NOMO-1 (cell line): ENCODE results near the gene DHRS12.

Experiments used
- DNase-seq, 2 experiments: peaks; one replicate each; lab custom pipeline; 2025; ENCODE audit not compliant: unreplicated experiment in 2 of 2; lab: John Stamatoyannopoulos, UW

The DHRS12 gene

DNA sequence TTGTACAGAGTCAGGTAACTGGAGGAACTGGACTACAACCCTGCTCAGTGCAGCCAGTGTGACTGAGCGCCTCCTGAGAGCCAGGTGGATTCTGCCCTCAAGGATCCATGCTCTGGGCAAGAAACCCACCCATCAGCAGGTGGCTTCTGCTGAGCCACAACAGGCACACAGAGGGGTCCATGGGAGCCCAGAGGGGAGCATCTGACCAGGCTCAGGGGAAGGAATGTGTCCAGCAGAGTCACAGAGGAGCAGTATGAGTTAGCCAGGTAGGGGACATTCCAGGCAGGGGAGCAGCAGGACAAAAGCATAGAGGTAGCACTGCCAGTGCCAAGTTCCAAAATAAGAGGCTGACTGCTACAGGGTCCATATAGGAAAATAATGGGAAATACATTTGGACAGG, 19.9 kb downstream of the DHRS12 start:
- DNase-seq, result no peak

DNA sequence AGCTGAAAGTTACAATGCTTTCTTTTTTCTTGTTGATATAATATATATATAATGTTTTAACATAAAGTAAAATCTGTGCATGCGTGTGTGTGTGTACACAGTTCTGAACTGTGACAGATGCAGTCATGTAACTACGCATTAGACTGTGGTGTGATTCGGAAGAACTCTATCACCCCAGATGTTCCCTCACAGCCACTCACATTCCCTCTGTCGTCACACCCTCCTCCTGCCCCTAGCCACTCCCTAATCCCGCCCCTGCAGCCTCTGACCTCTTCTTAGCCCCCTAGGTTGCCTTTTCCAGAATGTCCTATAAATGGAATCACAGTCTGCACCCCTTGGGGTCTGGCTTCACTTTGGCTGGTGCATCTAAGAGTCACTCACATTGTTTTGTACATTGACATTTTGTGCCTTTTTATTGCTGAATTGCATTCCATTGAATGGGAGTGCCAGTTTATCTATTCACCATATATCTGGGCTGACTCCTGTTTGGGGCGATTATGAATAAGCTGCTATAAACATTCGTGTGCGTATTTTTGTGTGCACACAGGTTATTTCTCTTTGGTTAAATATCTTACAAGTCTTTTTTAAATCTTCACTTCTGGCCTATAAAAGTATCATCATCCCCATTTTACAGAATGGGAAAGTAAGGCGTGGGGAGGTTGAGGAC, 20.4 kb downstream of the DHRS12 start:
- DNase-seq, result no peak

DNA sequence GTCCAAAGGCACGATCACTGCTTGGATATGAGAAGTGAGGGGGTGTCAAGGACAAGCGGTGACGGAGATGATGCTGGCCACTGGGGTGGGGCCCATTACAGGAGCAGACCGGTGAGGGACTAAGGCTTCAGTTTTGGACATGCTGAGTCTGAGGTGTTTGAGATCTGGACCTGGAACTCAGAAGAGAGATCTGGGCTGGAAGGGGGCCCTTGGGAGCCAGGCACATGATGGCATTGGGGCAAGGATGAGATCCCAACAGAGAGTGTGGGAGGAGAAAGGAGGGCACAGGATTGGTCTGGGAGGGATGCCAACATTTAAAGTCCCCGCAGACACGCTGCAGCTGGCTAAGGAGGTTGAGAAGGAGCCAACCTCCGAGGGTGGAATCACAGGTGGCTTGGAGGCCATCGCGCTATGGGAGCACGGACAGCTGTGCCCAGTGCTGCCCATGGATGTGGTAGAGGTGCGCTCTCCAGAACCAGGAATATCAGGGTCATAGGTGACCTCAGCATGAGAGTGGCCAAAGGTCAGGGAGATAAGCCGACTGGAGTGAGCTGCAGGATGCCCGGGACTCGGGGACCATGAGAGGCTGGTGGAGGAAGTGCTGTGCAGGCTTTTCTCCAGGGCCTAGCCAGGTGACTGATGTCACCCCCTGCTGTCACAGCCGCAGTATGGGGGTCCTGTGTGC, 21.8 kb downstream of the DHRS12 start:
- no peak for DNase-seq

DNA sequence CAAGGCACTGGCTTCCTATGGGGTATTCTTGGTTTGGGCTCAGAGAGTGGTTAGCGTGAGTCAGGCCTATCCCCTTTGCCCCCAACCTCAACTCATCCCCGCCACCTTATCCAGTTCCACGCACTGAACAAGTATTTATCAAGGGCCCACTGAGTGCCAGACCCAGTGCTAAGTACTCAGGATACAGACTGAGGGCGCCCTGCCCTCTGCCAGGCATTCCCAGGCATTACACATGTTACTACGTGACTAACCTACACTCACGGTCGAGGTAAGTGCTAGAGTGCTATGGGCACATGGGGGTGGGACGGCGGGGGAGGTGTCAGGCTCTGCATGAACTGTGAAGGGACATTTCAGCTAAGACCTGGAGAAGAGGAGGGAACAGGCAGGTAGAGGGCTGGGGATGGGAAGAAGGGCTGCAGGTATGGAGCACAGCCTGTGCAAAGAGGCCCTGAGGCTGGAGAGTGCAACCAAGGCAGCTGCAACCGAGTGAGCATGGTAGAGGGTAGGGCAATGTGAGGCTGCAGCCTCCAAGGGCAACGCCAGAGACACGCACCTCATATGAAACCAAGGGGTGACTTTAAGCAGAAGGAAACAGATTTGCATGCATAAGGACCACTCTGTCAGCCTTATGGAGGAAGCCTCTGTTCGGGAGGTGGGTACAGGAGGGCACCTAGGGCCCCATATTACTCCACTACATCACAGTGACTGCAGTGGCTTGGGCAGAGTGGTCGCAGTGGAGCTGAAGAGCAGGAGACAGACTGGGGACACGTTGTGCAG, 22.5 kb downstream of the DHRS12 start:
- DNase-seq, result no peak

DNA sequence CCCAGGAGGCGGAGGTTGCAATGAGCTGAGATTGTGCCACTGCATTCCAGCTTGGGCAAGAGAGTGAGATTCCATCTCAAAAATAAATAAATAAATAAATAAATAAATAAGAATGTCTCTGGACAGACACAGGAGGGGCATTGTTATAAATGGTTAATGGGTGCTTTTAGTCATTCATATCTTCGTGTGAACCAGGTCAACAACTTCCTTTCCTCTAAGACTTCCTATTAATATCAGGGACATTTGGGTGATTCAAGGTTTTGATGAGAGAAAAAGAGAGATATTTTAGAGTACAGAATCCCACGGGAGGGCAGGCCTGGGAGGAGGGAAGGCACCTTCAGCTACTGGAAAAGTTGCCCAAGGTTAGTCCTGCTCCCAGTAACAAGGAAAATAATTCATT, 23.9 kb downstream of the DHRS12 start:
- DNase-seq, result no peak

DNA sequence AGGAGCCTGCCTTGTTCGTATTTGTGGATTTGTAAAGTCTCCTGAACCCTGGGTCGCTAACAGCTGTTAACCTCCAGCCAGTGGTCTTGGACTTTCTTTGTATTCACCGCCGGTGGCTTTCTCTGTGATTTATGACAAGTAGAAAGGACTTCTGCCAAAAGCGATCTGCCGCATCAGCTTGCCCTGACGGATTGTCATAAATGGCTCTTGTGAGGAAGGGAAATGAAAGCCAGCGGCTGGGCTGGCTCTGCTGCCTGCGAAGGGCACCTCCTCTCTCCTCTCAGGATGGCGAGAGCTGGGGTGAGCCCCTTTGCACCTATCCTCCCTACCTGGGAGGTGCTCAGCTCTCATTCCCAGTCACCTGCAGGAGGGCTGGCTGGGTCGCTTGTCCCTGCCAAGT, 25.6 kb downstream of the DHRS12 start:
- DNase-seq, result peak in 1 of 2 experiments; percentile 5

DNA sequence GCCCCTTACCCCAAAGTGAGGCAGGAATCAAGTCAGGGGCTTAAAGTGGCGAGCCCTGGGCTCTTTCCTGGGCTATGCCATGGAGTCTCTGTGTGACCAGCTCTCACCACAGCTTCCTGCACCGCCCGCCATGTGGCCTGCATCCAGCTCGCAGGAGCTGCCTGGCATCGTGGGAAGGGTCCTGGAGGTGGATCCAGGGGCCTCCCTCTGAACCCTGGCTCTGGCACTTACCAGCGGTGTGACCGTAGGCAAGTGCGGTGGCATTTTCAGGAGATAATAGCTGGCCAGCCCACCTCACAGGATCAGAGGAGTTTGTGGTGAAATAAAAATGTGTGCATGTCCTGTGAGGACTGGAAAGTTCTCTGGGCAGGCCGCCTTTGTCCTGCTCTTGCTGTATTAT, 26.0 kb downstream of the DHRS12 start:
- no peak for DNase-seq

DNA sequence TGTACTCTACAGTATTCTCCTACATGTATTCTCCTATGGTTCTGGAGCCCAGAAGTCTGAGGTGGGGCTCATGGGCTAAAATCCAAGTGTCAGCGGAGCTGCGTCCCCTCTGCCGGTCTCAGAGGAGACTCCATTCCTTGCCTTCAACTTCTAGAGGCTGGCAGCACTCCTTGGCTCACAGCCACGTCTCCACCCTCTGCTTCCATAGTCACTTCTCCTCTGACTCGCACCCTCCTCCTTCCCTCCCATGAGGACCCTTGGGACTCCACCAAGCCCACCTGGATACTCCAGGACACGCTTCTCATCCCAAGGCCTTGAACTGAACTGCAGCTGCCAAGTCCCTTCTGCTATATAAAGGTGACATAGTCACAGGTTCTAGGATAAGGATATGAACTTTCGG, 27.8 kb downstream of the DHRS12 start:
- no peak for DNase-seq

DNA sequence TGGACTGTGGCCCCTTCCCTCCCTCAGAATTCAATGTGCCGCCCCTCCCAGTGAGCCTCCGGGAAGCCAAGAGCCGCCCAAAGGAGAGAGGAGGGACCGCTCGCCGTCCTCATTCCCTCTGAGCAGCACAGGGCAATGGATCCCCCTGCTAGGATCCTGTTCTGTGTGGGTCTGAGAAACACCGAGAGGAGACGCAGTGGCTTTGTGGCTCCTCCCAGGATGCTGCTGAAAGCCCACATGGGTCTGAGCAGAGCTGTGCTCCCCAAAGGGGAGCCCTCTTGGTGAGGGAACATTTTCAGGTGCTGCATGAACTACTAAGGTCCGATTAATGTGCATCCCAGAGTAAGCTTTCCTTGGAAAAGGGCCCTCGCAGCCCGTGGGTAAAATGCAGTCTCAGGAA, 30.4 kb downstream of the DHRS12 start:
- no peak for DNase-seq

DNA sequence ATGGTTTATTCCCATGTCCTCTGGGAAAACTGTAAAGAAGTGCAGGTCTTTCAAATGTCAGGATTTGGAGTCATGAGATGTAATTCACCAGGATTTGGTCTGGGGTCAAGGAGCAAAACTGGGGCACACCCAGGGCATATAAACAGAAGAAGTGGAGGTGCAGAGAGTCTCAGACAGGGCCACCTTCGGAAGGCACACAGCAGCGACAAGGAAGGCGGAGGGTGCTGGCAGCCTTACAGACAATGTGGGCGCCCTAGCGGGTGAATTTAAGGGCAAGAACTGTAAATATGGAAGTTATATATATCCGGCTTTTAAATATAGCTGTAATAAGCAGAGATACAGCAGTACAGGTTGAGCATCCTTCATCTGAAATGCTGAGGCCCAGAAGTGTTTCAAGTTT, 31.2 kb downstream of the DHRS12 start:
- DNase-seq, result no peak

DNA sequence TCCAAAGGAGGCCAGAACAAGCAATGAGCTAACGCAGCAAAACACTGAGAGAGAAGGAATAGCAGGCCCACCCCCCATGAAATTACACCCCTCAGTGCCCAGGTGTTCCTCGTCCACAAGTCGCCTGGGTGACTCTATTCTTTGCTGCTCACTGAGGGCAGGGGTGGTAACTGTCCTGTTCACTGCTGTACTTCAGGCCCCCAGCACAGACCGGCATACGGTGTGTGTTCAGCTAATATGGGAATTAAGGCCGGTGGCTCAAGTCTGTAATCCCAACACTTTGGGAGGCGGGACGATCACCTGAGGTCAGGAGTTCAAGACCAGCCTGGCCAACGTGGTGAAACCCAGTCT, 31.9 kb downstream of the DHRS12 start:
- no peak for DNase-seq

DNA sequence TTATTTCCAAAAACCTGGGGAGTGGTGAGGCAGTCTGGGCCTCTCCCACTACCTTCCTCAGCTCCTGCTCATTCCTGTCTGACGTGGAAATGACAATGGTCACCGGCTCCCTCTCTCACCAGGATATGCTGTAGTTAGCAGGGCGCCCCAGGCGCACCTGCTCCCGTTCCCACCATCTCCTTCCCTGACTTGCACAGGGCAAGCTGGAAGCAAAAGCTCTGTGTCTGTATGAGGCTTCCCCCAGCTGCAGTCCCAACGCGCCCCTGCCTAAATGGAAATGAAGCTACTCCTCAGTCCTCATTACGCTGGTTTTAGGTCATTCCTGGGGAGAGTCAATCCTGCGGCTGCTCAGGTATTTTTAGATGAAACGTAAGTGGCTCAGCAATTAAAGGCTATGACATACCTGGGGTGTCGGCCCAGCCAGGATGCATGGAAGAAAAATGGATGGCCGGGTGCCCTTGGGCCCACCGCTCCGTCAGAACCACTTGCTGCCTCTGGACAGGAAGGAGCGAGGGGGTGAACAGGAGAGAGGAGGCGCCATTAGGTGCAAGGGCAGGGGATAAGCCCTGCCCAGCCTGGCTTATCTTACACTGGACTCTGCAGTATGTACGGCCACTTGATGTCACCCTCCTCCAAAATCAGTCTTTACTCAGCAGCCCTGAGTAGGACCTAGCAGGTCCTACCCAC, 32.4 kb downstream of the DHRS12 start:
- DNase-seq, result no peak

DNA sequence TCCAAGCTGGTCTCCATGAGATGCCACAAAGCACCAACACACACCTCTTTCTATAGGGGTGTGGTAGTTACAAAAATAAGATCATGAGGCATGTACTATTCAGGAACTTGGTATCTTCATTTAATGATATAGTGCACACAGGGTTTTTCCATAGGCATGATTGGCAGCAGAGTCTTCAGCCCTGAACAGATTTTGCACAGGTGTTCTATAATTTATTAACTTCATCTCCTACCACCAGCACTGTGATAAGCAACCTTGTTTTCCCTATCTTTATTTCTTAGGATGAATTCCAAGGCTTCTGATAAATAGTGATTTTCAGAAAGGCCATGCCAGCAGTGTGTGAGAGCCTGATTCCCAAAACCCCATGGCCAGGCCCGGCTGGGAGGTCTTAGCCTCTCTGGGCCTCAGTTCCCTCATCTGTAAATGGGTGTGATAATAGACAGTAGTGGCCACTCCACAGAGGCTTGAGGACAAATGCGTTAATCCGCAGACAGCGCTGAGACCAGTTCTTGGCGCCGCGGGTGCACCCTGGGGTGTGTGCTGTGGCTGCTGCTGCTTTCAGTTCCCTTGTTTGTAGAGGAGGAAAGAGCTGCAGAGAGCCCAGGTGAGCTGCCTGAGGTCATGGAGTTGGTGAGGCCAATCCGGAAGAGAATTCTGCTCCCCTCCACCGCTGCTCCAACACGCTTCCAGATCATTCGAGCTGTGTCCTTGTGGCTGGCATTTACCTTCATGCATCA, 33.1 kb downstream of the DHRS12 start:
- no peak for DNase-seq

DNA sequence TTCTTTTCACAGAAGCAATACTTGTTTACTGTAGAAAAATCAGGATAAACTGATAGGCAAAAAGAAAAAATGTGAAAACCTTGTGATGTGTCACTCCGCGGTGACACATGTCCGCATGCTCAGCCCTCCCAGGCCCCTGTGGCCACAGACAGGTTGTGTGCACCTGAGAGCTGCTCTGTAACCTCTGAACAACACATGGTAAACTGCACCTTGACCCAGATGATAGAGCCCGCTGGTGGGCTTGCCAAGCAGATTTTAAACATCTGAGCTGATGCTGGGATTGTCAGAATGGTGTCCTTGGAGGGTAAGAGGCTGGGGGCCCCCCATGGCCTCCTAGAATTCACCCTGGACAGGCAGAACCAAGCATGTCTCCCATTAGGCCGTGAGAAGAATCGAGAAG, 33.8 kb downstream of the DHRS12 start:
- DNase-seq, result no peak

DNA sequence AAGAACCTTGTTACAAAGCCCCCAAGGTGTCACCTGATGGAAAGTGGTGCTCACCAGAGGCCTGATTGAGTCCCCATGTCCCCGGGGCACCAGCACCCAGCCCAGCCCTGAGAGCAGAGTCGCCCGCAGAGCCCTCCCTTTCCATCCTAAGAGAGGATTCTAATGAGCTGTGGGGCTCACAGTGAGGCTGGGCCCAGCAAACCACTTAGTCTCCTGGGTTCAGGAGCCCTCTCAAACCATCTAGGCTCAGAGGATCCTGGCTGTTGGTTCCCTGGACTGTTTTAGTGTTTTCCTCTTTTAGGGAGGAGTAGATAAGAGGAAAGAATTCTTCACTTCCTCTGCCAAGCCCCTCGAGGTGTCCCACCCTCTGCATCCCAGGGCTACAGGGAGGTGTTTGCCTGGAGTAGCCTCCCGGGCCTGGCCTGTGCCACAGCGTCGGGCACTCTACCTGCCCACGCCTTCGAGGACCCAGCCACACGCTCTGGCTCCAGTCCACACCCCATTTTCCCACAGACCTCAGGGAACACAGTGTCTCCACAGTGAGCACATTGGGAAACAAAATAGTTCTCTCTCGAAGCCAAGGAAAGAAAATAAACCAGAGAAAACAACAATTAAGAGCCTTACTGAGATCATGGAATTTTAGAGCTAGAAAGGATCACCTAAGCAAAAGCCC, 34.4 kb downstream of the DHRS12 start:
- no peak for DNase-seq

DNA sequence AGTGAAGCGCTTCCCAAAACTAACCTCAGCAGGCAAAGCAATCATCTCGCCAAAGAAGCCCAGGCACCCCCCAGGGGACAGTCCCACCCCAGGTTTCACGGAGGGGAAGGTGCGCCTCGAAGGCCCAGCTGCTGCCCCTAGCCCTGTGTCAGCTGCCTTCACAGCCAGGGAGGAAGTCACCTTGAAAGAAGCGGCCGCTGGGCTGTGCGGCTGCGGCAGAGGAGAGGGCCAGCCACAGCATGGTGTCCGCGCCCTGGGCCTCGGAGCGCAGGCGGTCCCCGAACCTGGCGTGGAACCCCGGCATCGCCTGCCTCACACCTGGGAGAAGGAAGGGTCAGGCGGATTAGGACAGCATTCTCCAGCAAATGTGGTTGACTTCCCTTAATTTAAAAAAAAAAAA, 35.0 kb downstream of the DHRS12 start:
- DNase-seq, result no peak

DNA sequence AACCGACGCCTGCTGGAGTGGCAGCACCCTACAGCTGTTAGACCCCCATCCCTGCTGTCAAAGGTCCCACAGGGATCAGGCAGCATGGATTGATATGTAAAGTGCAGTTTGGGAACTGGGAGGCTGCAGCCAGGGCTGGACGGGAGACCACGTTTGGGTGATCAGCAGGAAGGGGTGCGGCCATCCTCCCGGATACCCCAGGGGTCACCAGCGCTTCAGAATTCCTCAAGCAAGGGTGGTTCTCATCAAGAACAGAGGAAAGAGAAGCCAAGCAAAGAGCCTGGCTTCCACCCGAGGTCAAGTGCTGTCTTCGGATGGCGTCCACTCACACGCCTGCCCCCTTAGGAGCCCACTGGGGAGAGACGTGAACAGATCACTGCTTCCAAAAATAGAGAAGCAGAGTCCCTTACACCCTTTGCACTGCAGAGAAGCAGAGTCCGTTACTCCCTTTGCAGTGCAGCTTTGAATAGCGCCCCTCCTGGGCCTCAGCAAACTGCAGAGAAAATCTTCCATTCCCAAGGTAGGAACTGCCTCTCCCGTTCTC, 35.5 kb downstream of the DHRS12 start:
- no peak for DNase-seq

DNA sequence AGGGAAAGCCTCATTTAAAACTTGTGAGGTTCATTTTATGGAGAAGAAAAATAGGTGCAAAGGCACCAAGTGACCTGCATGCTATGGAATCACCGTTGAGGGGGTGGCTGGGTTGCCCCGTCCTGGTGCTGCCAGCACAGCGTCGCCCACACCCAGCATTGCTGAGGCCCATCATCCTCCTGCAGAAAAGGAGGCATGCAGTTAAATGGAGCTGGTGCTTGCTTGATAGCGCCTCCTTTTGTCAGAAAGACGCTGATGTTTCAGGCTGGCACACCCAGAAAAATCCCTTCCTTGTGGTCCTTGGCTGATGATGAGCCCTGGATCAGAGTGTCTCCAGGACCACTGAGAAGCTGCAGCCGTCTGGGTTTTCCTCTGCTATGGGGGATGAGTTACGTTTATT, 36.9 kb downstream of the DHRS12 start:
- DNase-seq, result no peak

DNA sequence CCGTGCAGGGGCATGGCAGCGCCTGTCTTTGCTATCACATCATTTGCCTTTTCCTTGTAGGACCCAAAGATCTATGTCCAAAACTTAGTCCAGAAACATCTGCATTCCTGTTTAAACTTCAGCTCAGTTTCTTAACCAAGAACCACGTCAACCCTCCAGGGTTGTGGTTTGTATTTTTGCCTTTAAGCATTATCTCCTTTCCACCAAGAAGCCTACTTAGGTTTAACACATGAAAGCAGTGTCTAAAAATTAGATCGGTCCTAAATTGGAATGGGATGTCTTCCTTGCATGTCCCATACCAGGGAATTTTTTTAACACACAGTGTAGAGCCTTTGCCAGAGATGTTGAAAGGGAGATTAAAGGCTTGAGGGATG, 38.8 kb downstream of the DHRS12 start:
- DNase-seq, result no peak
